IMR-90 (cell line): ENCODE measurements around the gene ASF1B. TPM values are rescaled to one million over a fixed set of nuclear protein-coding genes. Genes with fewer than 3 reads are reported as not detected.

Experiments used
- ATAC-seq: fragments of 200-7000 bp; cut with Tn5 transposase; 2 replicates; pipeline ENCODE4 v1.9.1; 2020; ENCODE audit warnings: low read depth, mild to moderate bottlenecking, moderate library complexity
- BruUV-seq: library from RNA; stranded (reverse); fragments of 400-500 nt; replicated peaks from 2 replicates; lab custom pipeline; 2021; lab: Mats Ljungman, UMichigan
- CTCF ChIA-PET: fragments of 300-600 bp; formaldehyde crosslinking; extraction: SDS; loops from one replicate; lab custom pipeline; 2021; ENCODE audit warnings: antibody characterized with exemption; lab: Yijun Ruan, JAX
- POLR2A ChIA-PET: fragments of 300-600 bp; sonication (Branson Sonifier 250); formaldehyde crosslinking; loops from one replicate; lab custom pipeline; 2022; ENCODE audit warnings: antibody characterized with exemption; ENCODE audit not compliant: unreplicated experiment; lab: Charles Lee
- DNase-seq: peaks from one replicate; pipeline ENCODE4 v3.0.0; 2013
- H2AFZ ChIP-seq: replicated peaks from 2 replicates; pipeline ENCODE3; 2013; ENCODE audit warnings: low read length, mild to moderate bottlenecking; ENCODE audit not compliant: poor library complexity
- H2AK5ac ChIP-seq: 2 replicates; pipeline ENCODE4 v1.6.1; 2013; ENCODE audit warnings: low read depth, low read length, inconsistent platforms
- H2AK9ac ChIP-seq: replicated peaks from 2 replicates; pipeline ENCODE3; 2013; ENCODE audit warnings: mild to moderate bottlenecking, low read depth, low read length, moderate library complexity; ENCODE audit not compliant: poor library complexity
- H2BK120ac ChIP-seq: 2 replicates; pipeline ENCODE4 v1.6.1; 2013; ENCODE audit warnings: low read depth, low read length, inconsistent platforms
- H2BK15ac ChIP-seq: 3 replicates; pipeline ENCODE4 v1.6.1; 2013; ENCODE audit warnings: low read depth, low read length, inconsistent platforms
- H2BK20ac ChIP-seq: 2 replicates; pipeline ENCODE4 v1.6.1; 2013; ENCODE audit warnings: low read depth, mild to moderate bottlenecking, inconsistent platforms, low read length, moderate library complexity
- H2BK5ac ChIP-seq: 2 replicates; pipeline ENCODE4 v1.6.1; 2013; ENCODE audit warnings: mild to moderate bottlenecking, low read depth, low read length, inconsistent platforms; ENCODE audit not compliant: poor library complexity, severe bottlenecking
- H3K14ac ChIP-seq: replicated peaks from 2 replicates; pipeline ENCODE4 v1.6.1; 2013; ENCODE audit warnings: low read depth, low read length, inconsistent platforms
- H3K18ac ChIP-seq: 2 replicates; pipeline ENCODE4 v1.6.1; 2013; ENCODE audit warnings: low read depth, low read length, control low read depth
- H3K23ac ChIP-seq: 2 replicates; pipeline ENCODE4 v1.6.1; 2013; ENCODE audit warnings: low read depth, low read length, inconsistent platforms
- H3K27ac ChIP-seq: 2 replicates; pipeline ENCODE4 v1.5.1; 2013; ENCODE audit warnings: mild to moderate bottlenecking, control low read depth, low read length; ENCODE audit not compliant: insufficient read depth
- H3K27me3 ChIP-seq: 2 replicates; pipeline ENCODE4 v1.6.1; 2013; ENCODE audit warnings: low read length; ENCODE audit not compliant: control insufficient read depth, insufficient read depth
- H3K36me3 ChIP-seq: 2 replicates; pipeline ENCODE4 v1.6.1; 2013; ENCODE audit warnings: low read length, mixed read lengths; ENCODE audit not compliant: control insufficient read depth, insufficient read depth
- H3K4ac ChIP-seq: 2 replicates; pipeline ENCODE4 v1.6.1; 2013; ENCODE audit warnings: low read depth, low read length, inconsistent platforms
- H3K4me1 ChIP-seq: 2 replicates; pipeline ENCODE4 v1.6.1; 2013; ENCODE audit warnings: low read length, mixed read lengths; ENCODE audit not compliant: control insufficient read depth, insufficient read depth
- H3K4me2 ChIP-seq: 2 replicates; pipeline ENCODE4 v1.6.1; 2013; ENCODE audit warnings: low read depth, mild to moderate bottlenecking, control low read depth, low read length, moderate library complexity
- H3K4me3 ChIP-seq: 2 replicates; pipeline ENCODE4 v1.5.1; 2013; ENCODE audit warnings: low read depth, mild to moderate bottlenecking, control low read depth, low read length, moderate library complexity; ENCODE audit not compliant: insufficient read depth
- H3K56ac ChIP-seq: 2 replicates; pipeline ENCODE4 v1.6.1; 2013; ENCODE audit warnings: low read length, inconsistent platforms; ENCODE audit not compliant: insufficient read depth; ENCODE audit errors: extremely low read depth
- H3K79me1 ChIP-seq, 2 experiments: 2 replicates each; pipeline ENCODE4 v1.6.1; 2013; ENCODE audit warnings: low read length in 2 of 2, inconsistent platforms in 1 of 2, low read depth in 1 of 2
- H3K9ac ChIP-seq: 2 replicates; pipeline ENCODE4 v1.6.1; 2013; ENCODE audit warnings: low read depth, low read length, control low read depth
- H3K9me1 ChIP-seq: 2 replicates; pipeline ENCODE4 v1.6.1; 2013; ENCODE audit warnings: low read length, inconsistent platforms; ENCODE audit not compliant: insufficient read depth
- H3K9me3 ChIP-seq: 2 replicates; pipeline ENCODE4 v1.6.1; 2013; ENCODE audit warnings: low read length; ENCODE audit not compliant: control insufficient read depth, insufficient read depth
- H4K20me1 ChIP-seq: 2 replicates; pipeline ENCODE4 v1.6.1; 2013; ENCODE audit warnings: low read length, inconsistent platforms; ENCODE audit not compliant: insufficient read depth
- H4K5ac ChIP-seq: 2 replicates; pipeline ENCODE4 v1.6.1; 2013; ENCODE audit warnings: mild to moderate bottlenecking, low read depth, low read length, control low read depth
- H4K8ac ChIP-seq, 2 experiments: 2 replicates each; pipeline ENCODE4 v1.6.1; 2013; ENCODE audit warnings: low read depth in 2 of 2, low read length in 2 of 2, control low read depth in 1 of 2, inconsistent platforms in 1 of 2
- H4K91ac ChIP-seq: 2 replicates; pipeline ENCODE4 v1.6.1; 2013; ENCODE audit warnings: low read depth, low read length, inconsistent platforms; ENCODE audit not compliant: insufficient read depth
- BHLHE40 ChIP-seq: fragments of 150-350 bp; IDR thresholded peaks from 2 replicates; pipeline ENCODE4 v1.6.1; 2016; ENCODE audit warnings: mild to moderate bottlenecking, low read depth, low read length
- CEBPB ChIP-seq: IDR thresholded peaks from 2 replicates; pipeline ENCODE4 v1.6.1; 2012; ENCODE audit warnings: low read depth, low read length, improper control_type of control experiment
- CHD1 ChIP-seq: IDR thresholded peaks from 2 replicates; pipeline ENCODE4 v1.6.1; 2012; ENCODE audit warnings: low read depth, low read length, improper control_type of control experiment
- FOS ChIP-seq: fragments of 150-350 bp; IDR thresholded peaks from 2 replicates; pipeline ENCODE4 v1.6.1; 2016; ENCODE audit warnings: low read depth, low read length
- MAFK ChIP-seq: IDR thresholded peaks from 2 replicates; pipeline ENCODE4 v1.6.1; 2012; ENCODE audit warnings: low read depth, low read length, improper control_type of control experiment
- NFE2L2 ChIP-seq: fragments of 150-350 bp; IDR thresholded peaks from 2 replicates; pipeline ENCODE4 v1.6.1; 2016; ENCODE audit warnings: low read depth, mild to moderate bottlenecking, low read length
- POLR2A ChIP-seq: IDR thresholded peaks from 2 replicates; pipeline ENCODE4 v1.6.1; 2012; ENCODE audit warnings: mild to moderate bottlenecking, low read depth, low read length
- RAD21 ChIP-seq: IDR thresholded peaks from 2 replicates; pipeline ENCODE4 v1.6.1; 2012; ENCODE audit warnings: low read length, improper control_type of control experiment
- RFX5 ChIP-seq: IDR thresholded peaks from 2 replicates; pipeline ENCODE4 v1.8.0; 2012; ENCODE audit warnings: low read depth, mild to moderate bottlenecking, low read length, moderate library complexity
- SMC3 ChIP-seq: fragments of 150-350 bp; IDR thresholded peaks from 2 replicates; pipeline ENCODE4 v1.6.1; 2016; ENCODE audit warnings: low read depth, mild to moderate bottlenecking, antibody characterized with exemption, low read length, moderate library complexity
- WGBS, 2 experiments: methylation state at CpG; one replicate each; pipeline versions ENCODE4 v1.1.5 to v1.1.7; 2013; ENCODE audit warnings: missing lambda C conversion rate in 2 of 2; ENCODE audit not compliant: insufficient read length in 1 of 2; ENCODE audit errors: extremely low coverage in 2 of 2; 5-methylcytosine and 5-hydroxymethylcytosine counted together
- dilution Hi-C: fragments of 300-500 bp; cut with HindIII; formaldehyde crosslinking; loops from one replicate; pipeline ENCODE4 v1.14.3; 2018; ENCODE audit warnings: low sequenced_read_pairs; ENCODE audit not compliant: unreplicated experiment
- in situ Hi-C: fragments of 300-500 bp; cut with MboI; formaldehyde crosslinking; loops from 3 replicates; pipeline ENCODE4 v1.14.3; 2019; ENCODE audit warnings: low sequenced_read_pairs, inconsistent platforms, mixed read lengths
- intact Hi-C: fragments of 100-400 bp; cut with micrococcal nuclease; formaldehyde crosslinking; loops from 2 replicates; pipeline ENCODE4 v1.10.0; 2022
- polyA plus RNA-seq, 3 experiments: library from polyadenylated mRNA; depleted of rRNA; stranded (reverse); fragments of >200 nt; gene quantifications; 2 replicates each; pipeline ENCODE4 v1.2.3, GENCODE V29; 2012; ENCODE audit warnings: low replicate concordance in 1 of 3
- total RNA-seq: library from RNA; depleted of rRNA; stranded (reverse); fragments of >200 nt; gene quantifications from 2 replicates; pipeline ENCODE4 v1.2.3, GENCODE V29; 2012

ASF1B gene
- total and polyA plus RNA-seq, 2 of the 4 experiments (the other 2 are of a cell fraction) = 10.4 to 12.1 TPM

- in situ Hi-C loops = no loop called here
- Histone ChIP-seq H2BK5ac (no peak overlapping the region), H3K79me1 (no peaks in the 10 kb centered on the region; a peak in 1 of 4 replicates), H3K23ac (no peak overlapping the region), H2BK15ac (no peak overlapping the region), H3K18ac (no peak overlapping the region), H3K4me2 (no peak overlapping the region), H3K36me3 (peaks cover 7% of the 10 kb centered on the region), H2AK5ac (no peak overlapping the region), H4K5ac (no peak overlapping the region), H3K4me1 (no peaks in the 10 kb centered on the region), H3K27ac (no peak overlapping the region), H2AK9ac (peak overlapping the region; percentile 55), H4K20me1 (no peaks in the 10 kb centered on the region), H2BK120ac (no peak overlapping the region), H4K91ac (no peak overlapping the region), H3K9ac (no peak overlapping the region), H2AFZ (no peak overlapping the region), H4K8ac (no peak overlapping the region), H3K27me3 (no peaks in the 10 kb centered on the region), H3K56ac (no peak overlapping the region), H3K9me1 (no peaks in the 10 kb centered on the region), H2BK20ac (no peak overlapping the region), H3K4me3 (no peak overlapping the region), H3K4ac (no peak overlapping the region), H3K14ac (no peak overlapping the region), H3K9me3 (no peaks in the 10 kb centered on the region)
- 94% methylated on average over 7 of the region's 12 CpGs; no CpG with 5 or more reads in 1 of the 2 experiments for WGBS, 2 experiments
- no TSS peak for BruUV-seq
- ChIA-PET CTCF (no interaction called here), POLR2A (no interaction called here)
- dilution Hi-C loops = no loop called here
- ATAC-seq (no peak), DNase-seq (no peak)
- TF ChIP-seq RFX5 (no peak), MAFK (no peak), NFE2L2 (no peak), FOS (no peak), CEBPB (no peak), POLR2A (no peak), CHD1 (no peak), BHLHE40 (no peak), SMC3 (no peak), RAD21 (no peak)
- intact Hi-C loops = no loop called here
Measured at GRCh38 chr19:14156122-14156521, 19.7 kb upstream of the ASF1B start.
